H9 (cell line): ENCODE results near the gene DOHH. TPM values are rescaled to one million over a fixed set of nuclear protein-coding genes. Genes with fewer than 3 reads are reported as not detected.

Experiments
- DNase-seq: peaks from one replicate; pipeline ENCODE4 v3.0.0-alpha.2; 2017
- H2AFZ ChIP-seq: one replicate; pipeline ENCODE4 v1.6.1; 2013; ENCODE audit warnings: mild to moderate bottlenecking, low read length, control low read depth, moderate library complexity
- H2AK5ac ChIP-seq: 2 replicates; pipeline ENCODE4 v1.6.1; 2013; ENCODE audit warnings: low read length, control low read depth, mixed read lengths; ENCODE audit not compliant: insufficient read length
- H2BK120ac ChIP-seq: one replicate; pipeline ENCODE4 v1.6.1; 2013; ENCODE audit warnings: low read depth, mild to moderate bottlenecking, low read length, control low read depth, inconsistent platforms; ENCODE audit not compliant: poor library complexity, severe bottlenecking
- H2BK12ac ChIP-seq: 2 replicates; pipeline ENCODE4 v1.6.1; 2013; ENCODE audit warnings: low read length, control low read depth, mixed read lengths, low read depth; ENCODE audit not compliant: insufficient read length
- H2BK15ac ChIP-seq: 2 replicates; pipeline ENCODE4 v1.6.1; 2013; ENCODE audit warnings: low read depth, low read length, control low read depth
- H2BK20ac ChIP-seq: one replicate; pipeline ENCODE4 v1.6.1; 2013; ENCODE audit warnings: low read depth, mild to moderate bottlenecking, low read length, control low read depth, inconsistent platforms; ENCODE audit not compliant: poor library complexity, severe bottlenecking
- H2BK5ac ChIP-seq: 2 replicates; pipeline ENCODE4 v1.6.1; 2013; ENCODE audit warnings: low read length, control low read depth, mixed read lengths; ENCODE audit not compliant: insufficient read length
- H3K14ac ChIP-seq: 2 replicates; pipeline ENCODE4 v1.6.1; 2013; ENCODE audit warnings: low read length, control low read depth; ENCODE audit not compliant: insufficient read depth
- H3K18ac ChIP-seq: 2 replicates; pipeline ENCODE4 v1.6.1; 2013; ENCODE audit warnings: low read depth, mild to moderate bottlenecking, mixed read lengths, low read length, control low read depth; ENCODE audit not compliant: insufficient read length
- H3K23ac ChIP-seq: 2 replicates; pipeline ENCODE4 v1.6.1; 2013; ENCODE audit warnings: low read length, control low read depth, mixed read lengths, low read depth; ENCODE audit not compliant: insufficient read length
- H3K23me2 ChIP-seq: 2 replicates; pipeline ENCODE4 v1.6.1; 2013; ENCODE audit warnings: low read depth, mild to moderate bottlenecking, mixed read lengths, low read length, control low read depth; ENCODE audit not compliant: insufficient read length, poor library complexity, severe bottlenecking
- H3K27ac ChIP-seq: 2 replicates; pipeline ENCODE4 v1.5.1; 2013; ENCODE audit warnings: low read length, control low read depth, mixed read lengths, low read depth; ENCODE audit not compliant: insufficient read length
- H3K27me3 ChIP-seq: 2 replicates; pipeline ENCODE4 v1.6.1; 2013; ENCODE audit warnings: low read length, control low read depth, inconsistent platforms; ENCODE audit not compliant: insufficient read depth
- H3K4ac ChIP-seq: 2 replicates; pipeline ENCODE4 v1.6.1; 2013; ENCODE audit warnings: low read depth, mild to moderate bottlenecking, control low read depth, inconsistent platforms, low read length, moderate library complexity
- H3K4me1 ChIP-seq: 2 replicates; pipeline ENCODE4 v1.6.1; 2013; ENCODE audit warnings: low read length, control low read depth, inconsistent platforms; ENCODE audit not compliant: insufficient read depth
- H3K4me2 ChIP-seq: 2 replicates; pipeline ENCODE4 v1.6.1; 2013; ENCODE audit warnings: low read length, control low read depth, mixed read lengths; ENCODE audit not compliant: insufficient read length, insufficient read depth
- H3K56ac ChIP-seq: 2 replicates; pipeline ENCODE4 v1.6.1; 2013; ENCODE audit warnings: low read depth, mild to moderate bottlenecking, mixed read lengths, low read length, control low read depth; ENCODE audit not compliant: insufficient read length
- H3K79me1 ChIP-seq: 2 replicates; pipeline ENCODE4 v1.6.1; 2013; ENCODE audit warnings: low read depth, mild to moderate bottlenecking, moderate library complexity, low read length, control low read depth, inconsistent platforms; ENCODE audit not compliant: insufficient read depth, poor library complexity, severe bottlenecking
- H3K79me2 ChIP-seq: 2 replicates; pipeline ENCODE4 v1.6.1; 2013; ENCODE audit warnings: low read length, control low read depth, inconsistent platforms; ENCODE audit not compliant: insufficient read depth
- H3K9ac ChIP-seq: 2 replicates; pipeline ENCODE4 v1.6.1; 2013; ENCODE audit warnings: low read length, control low read depth, mixed read lengths; ENCODE audit not compliant: insufficient read length; ENCODE audit errors: extremely low read depth
- H3K9me3 ChIP-seq: one replicate; pipeline ENCODE4 v1.6.1; 2013; ENCODE audit warnings: low read depth, low read length, inconsistent platforms; ENCODE audit not compliant: control insufficient read depth
- H3T11ph ChIP-seq: one replicate; pipeline ENCODE4 v1.6.1; 2013; ENCODE audit warnings: mild to moderate bottlenecking, low read length, control low read depth, inconsistent platforms
- H4K20me1 ChIP-seq: one replicate; pipeline ENCODE4 v1.6.1; 2013; ENCODE audit not compliant: control insufficient read depth, insufficient read length, insufficient read depth
- H4K5ac ChIP-seq: 2 replicates; pipeline ENCODE4 v1.6.1; 2013; ENCODE audit warnings: low read depth, mild to moderate bottlenecking, mixed read lengths, low read length, control low read depth; ENCODE audit not compliant: insufficient read length
- H4K8ac ChIP-seq: replicated peaks from 2 replicates; pipeline ENCODE4 v1.6.1; 2013; ENCODE audit warnings: low read length, control low read depth, mixed read lengths, low read depth; ENCODE audit not compliant: insufficient read length
- H4K91ac ChIP-seq: 2 replicates; pipeline ENCODE4 v1.6.1; 2013; ENCODE audit warnings: low read depth, mild to moderate bottlenecking, moderate library complexity, mixed read lengths, low read length, control low read depth; ENCODE audit not compliant: insufficient read length
- H3K27ac Mint-ChIP-seq, 3 experiments: 2 replicates in 2 of 3; 3 replicates in 1 of 3; pipeline ENCODE4 v1.8.0; 2020 to 2021; ENCODE audit warnings: mixed read lengths in 3 of 3, mild to moderate bottlenecking in 1 of 3, moderate library complexity in 1 of 3
- H3K27me3 Mint-ChIP-seq: 2 replicates; pipeline ENCODE4 v1.8.0; 2021; ENCODE audit warnings: low read depth, mild to moderate bottlenecking, moderate library complexity, mixed read lengths
- H3K36me3 Mint-ChIP-seq, 3 experiments: 2 replicates in 2 of 3; 3 replicates in 1 of 3; pipeline ENCODE4 v1.8.0; 2020 to 2021; ENCODE audit warnings: low read depth in 3 of 3, mixed read lengths in 3 of 3; ENCODE audit not compliant: insufficient read depth in 1 of 3
- H3K4me1 Mint-ChIP-seq, 2 experiments: 2 replicates each; pipeline ENCODE4 v1.8.0; 2020; ENCODE audit warnings: mixed read lengths in 2 of 2
- H3K4me3 Mint-ChIP-seq, 2 experiments: 2 replicates in 1 of 2; 3 replicates in 1 of 2; pipeline ENCODE4 v1.8.0; 2020 to 2021; ENCODE audit warnings: mild to moderate bottlenecking in 2 of 2, mixed read lengths in 2 of 2, moderate library complexity in 1 of 2
- H3K9me3 Mint-ChIP-seq, 2 experiments: 2 replicates in 1 of 2; 3 replicates in 1 of 2; pipeline ENCODE4 v1.8.0; 2020; ENCODE audit warnings: mild to moderate bottlenecking in 2 of 2, mixed read lengths in 2 of 2, moderate library complexity in 1 of 2
- WGBS: extraction: QIAGEN DNeasy Blood & Tissue Kit; methylation state at CpG from one replicate; pipeline ENCODE4 v1.1.7; 2013; ENCODE audit warnings: missing lambda C conversion rate, low lambda C conversion rate, mixed read lengths; ENCODE audit not compliant: insufficient read length; ENCODE audit errors: extremely low coverage; 5-methylcytosine and 5-hydroxymethylcytosine counted together
- total RNA-seq: library from RNA; stranded (reverse); gene quantifications from 2 replicates; pipeline ENCODE4 v1.2.1, GENCODE V29; 2021
- TF ChIP-seq, protein P1 (sequence below): fragments of 200-600 bp; sonication (generic); conservative IDR thresholded peaks from 3 replicates; pipeline ENCODE4 v1.8.0; 2021; ENCODE audit warnings: antibody characterized with exemption, mild to moderate bottlenecking

The DOHH gene
- total RNA-seq, 1 experiment from 2014 or later: 16.5 TPM

DNA sequence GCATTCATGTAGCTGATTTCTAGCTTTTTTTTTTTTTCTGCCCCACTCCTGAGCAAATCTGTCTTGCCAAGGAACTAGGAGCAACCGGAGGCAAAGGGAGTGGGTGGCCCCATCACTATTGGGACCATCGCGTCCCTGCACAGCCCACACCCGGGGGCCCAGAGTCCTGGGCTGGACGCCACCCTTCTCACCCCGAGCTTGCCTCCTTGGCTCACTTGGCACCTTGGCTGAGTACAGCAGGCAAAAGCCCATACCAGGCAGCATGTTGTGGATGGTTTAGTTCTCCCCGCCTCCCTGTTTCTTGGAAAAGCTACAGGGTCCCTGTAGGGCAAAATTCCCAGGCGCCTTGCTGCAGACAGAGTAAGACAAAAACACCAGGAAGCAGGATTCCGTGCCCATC lies 33.8 kb downstream of the DOHH start:
- H3K27ac ChIP-seq: no peak overlapping the region
- H3K4me2 ChIP-seq: no peak overlapping the region
- no peaks in the 10 kb centered on the region for H3K9me3 ChIP-seq
- peaks cover 18% of the 10 kb centered on the region for H3K27me3 ChIP-seq
- no peak for DNase-seq
- H2BK15ac ChIP-seq: no peak overlapping the region
- H2BK120ac ChIP-seq: no peak overlapping the region
- H3K4me3 Mint-ChIP-seq: no peak overlapping the region
- no peak overlapping the region for H4K8ac ChIP-seq
- H3K27ac Mint-ChIP-seq: no peak overlapping the region
- H4K5ac ChIP-seq: no peak overlapping the region
- H3K27me3 Mint-ChIP-seq: peaks cover 93% of the 10 kb centered on the region
- no peak overlapping the region for H2AFZ ChIP-seq
- no peak overlapping the region for H4K91ac ChIP-seq
- TF ChIP-seq, protein P1, sequence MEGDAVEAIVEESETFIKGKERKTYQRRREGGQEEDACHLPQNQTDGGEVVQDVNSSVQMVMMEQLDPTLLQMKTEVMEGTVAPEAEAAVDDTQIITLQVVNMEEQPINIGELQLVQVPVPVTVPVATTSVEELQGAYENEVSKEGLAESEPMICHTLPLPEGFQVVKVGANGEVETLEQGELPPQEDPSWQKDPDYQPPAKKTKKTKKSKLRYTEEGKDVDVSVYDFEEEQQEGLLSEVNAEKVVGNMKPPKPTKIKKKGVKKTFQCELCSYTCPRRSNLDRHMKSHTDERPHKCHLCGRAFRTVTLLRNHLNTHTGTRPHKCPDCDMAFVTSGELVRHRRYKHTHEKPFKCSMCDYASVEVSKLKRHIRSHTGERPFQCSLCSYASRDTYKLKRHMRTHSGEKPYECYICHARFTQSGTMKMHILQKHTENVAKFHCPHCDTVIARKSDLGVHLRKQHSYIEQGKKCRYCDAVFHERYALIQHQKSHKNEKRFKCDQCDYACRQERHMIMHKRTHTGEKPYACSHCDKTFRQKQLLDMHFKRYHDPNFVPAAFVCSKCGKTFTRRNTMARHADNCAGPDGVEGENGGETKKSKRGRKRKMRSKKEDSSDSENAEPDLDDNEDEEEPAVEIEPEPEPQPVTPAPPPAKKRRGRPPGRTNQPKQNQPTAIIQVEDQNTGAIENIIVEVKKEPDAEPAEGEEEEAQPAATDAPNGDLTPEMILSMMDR: no peak
- no CpG with 5 or more reads among the region's 9 CpGs for WGBS
- no peaks in the 10 kb centered on the region for H3K23me2 ChIP-seq
- no peak overlapping the region for H3K56ac ChIP-seq
- no peak overlapping the region for H3K23ac ChIP-seq
- no peaks in the 10 kb centered on the region for H3K79me2 ChIP-seq
- H2BK20ac ChIP-seq: no peak overlapping the region
- no peak overlapping the region for H2AK5ac ChIP-seq
- no peaks in the 10 kb centered on the region for H3K4me1 ChIP-seq
- no peaks in the 10 kb centered on the region for H4K20me1 ChIP-seq
- H3K4me1 Mint-ChIP-seq: peaks cover 7 to 15% of the 10 kb centered on the region in 2 experiments
- no peaks in the 10 kb centered on the region for H3K79me1 ChIP-seq
- H2BK5ac ChIP-seq: no peak overlapping the region
- H3T11ph ChIP-seq: no peak overlapping the region
- peaks cover 0 to 4% (median 0%) of the 10 kb centered on the region in 3 experiments; a peak in 2 of 7 replicates for H3K36me3 Mint-ChIP-seq
- H3K9me3 Mint-ChIP-seq: peaks cover 11 to 17% of the 10 kb centered on the region in 2 experiments
- H3K18ac ChIP-seq: no peak overlapping the region
- H3K4ac ChIP-seq: no peak overlapping the region
- no peak overlapping the region for H3K9ac ChIP-seq
- H2BK12ac ChIP-seq: no peak overlapping the region
- H3K14ac ChIP-seq: no peak overlapping the region
